Nucleus accumbens (tissue), 56 donors: Measurements from ENCODE around the gene FAM241A.
"Not testable (repeated sequence)": the region's sequence is repeated elsewhere in the genome, so short reads cannot be mapped to it uniquely, and the experiment has no call there.

Experiments
- DNase-seq, 56 donors: peaks; one replicate each; lab custom pipeline; 2025; lab: John Stamatoyannopoulos, UW

The FAM241A gene

GRCh38 chr4:112208137-112209095 is 63.2 kb downstream of the FAM241A start:
- not testable (repeated sequence) for DNase-seq

GRCh38 chr4:112210777-112211176 is 65.5 kb downstream of the FAM241A start:
- no peak for DNase-seq

- no peak for DNase-seq
Observed at GRCh38 chr4:112213091-112213490, 67.8 kb downstream of the FAM241A start.

GRCh38 chr4:112213856-112214255 is 68.6 kb downstream of the FAM241A start:
- DNase-seq, result no peak

GRCh38 chr4:112214390-112215264 is 69.4 kb downstream of the FAM241A start:
- DNase-seq, result no peak

GRCh38 chr4:112219826-112220366 is 74.6 kb downstream of the FAM241A start:
- no peak for DNase-seq

GRCh38 chr4:112222219-112222955 is 77.1 kb downstream of the FAM241A start:
- no peak for DNase-seq

GRCh38 chr4:112225157-112225556 is 79.9 kb downstream of the FAM241A start:
- no peak for DNase-seq

- DNase-seq, result peak; percentile 49 to 99 (median 96)
Observed at GRCh38 chr4:112230879-112231778, 85.9 kb downstream of the FAM241A start.

GRCh38 chr4:112231779-112232713 is 86.8 kb downstream of the FAM241A start, which contains the start of gene AP1AR:
AP1AR (plus strand) TSS chr4:112231787; CDS start chr4:112232092, 305 bp downstream.
- DNase-seq, result peak in 55 of 56 donors; percentile 11 to 90 (median 75)

GRCh38 chr4:112234952-112235609 is 89.8 kb downstream of the FAM241A start:
- DNase-seq, result peak in 38 of 56 donors; percentile 1 to 81 (median 23)

GRCh38 chr4:112236040-112236439 is 90.8 kb downstream of the FAM241A start:
- no peak for DNase-seq

GRCh38 chr4:112238833-112239232 is 93.6 kb downstream of the FAM241A start:
- DNase-seq, result no peak
